Natural killer cell (primary cell): ENCODE data around the gene VAC14. TPM values are rescaled to one million over a fixed set of nuclear protein-coding genes. Genes with fewer than 3 reads are reported as not detected.

Source experiments
- ATAC-seq, 3 donors: fragments of 150-1000 bp in 2 of 3; fragments of 200-7000 bp in 1 of 3; cut with Tn5 transposase; 1 replicate in 1 of 3; 2 replicates in 2 of 3; pipeline ENCODE4 v1.10.0; 2021; ENCODE audit warnings: mild to moderate bottlenecking in 2 of 3, moderate library complexity in 2 of 3
- DNase-seq, 2 donors: peaks; one replicate each; pipeline versions ENCODE4 v3.0.0 to v3.0.0-alpha.2; 2013 to 2021; ENCODE audit warnings: mixed read lengths in 1 of 2
- H3K27ac ChIP-seq: one replicate; pipeline ENCODE4 v1.5.1; 2013; ENCODE audit warnings: mild to moderate bottlenecking, low read length
- H3K27me3 ChIP-seq: one replicate; pipeline ENCODE4 v1.6.1; 2013; ENCODE audit warnings: low read length; ENCODE audit not compliant: control insufficient read depth, insufficient read depth
- H3K36me3 ChIP-seq: one replicate; pipeline ENCODE4 v1.6.1; 2013; ENCODE audit warnings: low read length; ENCODE audit not compliant: control insufficient read depth, insufficient read depth
- H3K4me1 ChIP-seq: one replicate; pipeline ENCODE4 v1.6.1; 2013; ENCODE audit warnings: low read length; ENCODE audit not compliant: control insufficient read depth, insufficient read depth
- H3K4me3 ChIP-seq: one replicate; pipeline ENCODE4 v1.5.1; 2013; ENCODE audit warnings: low read length
- H3K9me3 ChIP-seq: one replicate; pipeline ENCODE4 v1.6.1; 2013; ENCODE audit warnings: low read length; ENCODE audit not compliant: control insufficient read depth, insufficient read depth
- H3K27ac Mint-ChIP-seq, 2 donors: one replicate each; pipeline ENCODE4 v1.8.0; 2022; ENCODE audit warnings: mild to moderate bottlenecking in 2 of 2, mixed read lengths in 2 of 2, moderate library complexity in 1 of 2
- H3K27me3 Mint-ChIP-seq, 2 donors: one replicate each; pipeline ENCODE4 v1.8.0; 2022; ENCODE audit warnings: low read depth in 2 of 2, mixed read lengths in 2 of 2
- H3K36me3 Mint-ChIP-seq: one replicate; pipeline ENCODE4 v1.8.0; 2022; ENCODE audit warnings: mixed read lengths
- H3K4me1 Mint-ChIP-seq, 2 donors: one replicate each; pipeline ENCODE4 v1.8.0; 2022; ENCODE audit warnings: mixed read lengths in 2 of 2
- H3K4me3 Mint-ChIP-seq: one replicate; pipeline ENCODE4 v1.8.0; 2022; ENCODE audit warnings: mild to moderate bottlenecking, moderate library complexity, mixed read lengths
- H3K9me3 Mint-ChIP-seq, 2 donors: one replicate each; pipeline ENCODE4 v1.8.0; 2022; ENCODE audit warnings: mixed read lengths in 2 of 2
- CTCF ChIP-seq: fragments of 200-600 bp; IDR thresholded peaks from one replicate; pipeline ENCODE4 v1.8.0; 2022; ENCODE audit warnings: antibody characterized with exemption
- WGBS: methylation state at CpG from one replicate; pipeline ENCODE4 v1.1.7; 2013; ENCODE audit warnings: missing lambda C conversion rate; ENCODE audit not compliant: insufficient coverage; 5-methylcytosine and 5-hydroxymethylcytosine counted together
- intact Hi-C: fragments of 100-400 bp; cut with micrococcal nuclease; formaldehyde crosslinking; loops from one replicate; pipeline ENCODE4 v1.14.2; 2022
- total RNA-seq, 4 donors: library from RNA; stranded (reverse); fragments of 120-200 nt in 1 of 4; gene quantifications; one replicate each; pipeline versions ENCODE4 v1.2.3 to v1.2.4, GENCODE V29; 2013 to 2022

Gene VAC14
- total RNA-seq, 3 donors from 2014 or later (not counting 1 experiment from before 2014, with no cell fraction given): 33.9 to 45.6 (median 43.4) TPM

GRCh38 chr16:70774261-70774660 is 26.7 kb downstream of the VAC14 start:
- peaks cover 7% of the 10 kb centered on the region for H3K36me3 Mint-ChIP-seq
- Histone ChIP-seq H3K9me3 (no peaks in the 10 kb centered on the region), H3K27me3 (no peaks in the 10 kb centered on the region), H3K36me3 (peaks cover 48% of the 10 kb centered on the region), H3K4me1 (no peaks in the 10 kb centered on the region), H3K27ac (no peak overlapping the region), H3K4me3 (no peak overlapping the region)
- H3K27me3 Mint-ChIP-seq: no peaks in the 10 kb centered on the region
- H3K27ac Mint-ChIP-seq: no peak overlapping the region
- no peak for DNase-seq
- H3K9me3 Mint-ChIP-seq: no peaks in the 10 kb centered on the region
- TF ChIP-seq CTCF: no peak
- intact Hi-C loops: no loop called here
- H3K4me3 Mint-ChIP-seq: no peak overlapping the region
- no peak for ATAC-seq
- H3K4me1 Mint-ChIP-seq: no peaks in the 10 kb centered on the region
- WGBS: 95% methylated on average over 13 of the region's 13 CpGs

GRCh38 chr16:70772493-70772892 is 28.5 kb downstream of the VAC14 start:
- H3K27ac ChIP-seq: no peak overlapping the region
- intact Hi-C loops: no loop called here
- Mint-ChIP-seq H3K4me1 (no peaks in the 10 kb centered on the region), H3K27ac (no peak overlapping the region), H3K36me3 (peaks cover 5% of the 10 kb centered on the region), H3K4me3 (no peak overlapping the region), H3K9me3 (no peaks in the 10 kb centered on the region), H3K27me3 (no peaks in the 10 kb centered on the region)
- ATAC-seq (no peak), DNase-seq (no peak)
- WGBS: 100% methylated on average over 1 of the region's 1 CpG
- no peaks in the 10 kb centered on the region for H3K9me3 ChIP-seq
- peaks cover 44% of the 10 kb centered on the region for H3K36me3 ChIP-seq
- no peak overlapping the region for H3K4me3 ChIP-seq
- TF ChIP-seq CTCF: no peak
- H3K27me3 ChIP-seq: no peaks in the 10 kb centered on the region
- H3K4me1 ChIP-seq: no peaks in the 10 kb centered on the region

GRCh38 chr16:70770626-70771552 is 30.1 kb downstream of the VAC14 start:
- H3K9me3 Mint-ChIP-seq: no peaks in the 10 kb centered on the region
- DNase-seq: peak; percentile 49 to 73
- TF ChIP-seq CTCF: peak; percentile 93
- WGBS: 58% methylated on average over 14 of the region's 15 CpGs
- H3K4me3 Mint-ChIP-seq: no peak overlapping the region
- Histone ChIP-seq H3K27ac (no peak overlapping the region), H3K4me1 (no peaks in the 10 kb centered on the region), H3K27me3 (no peaks in the 10 kb centered on the region), H3K4me3 (no peak overlapping the region), H3K9me3 (no peaks in the 10 kb centered on the region), H3K36me3 (peaks cover 40% of the 10 kb centered on the region)
- peak; percentile 71 to 85 (median 79) for ATAC-seq
- intact Hi-C loops: no loop called here
- no peaks in the 10 kb centered on the region for H3K36me3 Mint-ChIP-seq
- H3K4me1 Mint-ChIP-seq: no peaks in the 10 kb centered on the region
- H3K27me3 Mint-ChIP-seq: no peaks in the 10 kb centered on the region
- H3K27ac Mint-ChIP-seq: no peak overlapping the region
